Natural killer cell (primary cell): ENCODE data around the gene KRTAP12-2. TPM values are rescaled to one million over a fixed set of nuclear protein-coding genes. Genes with fewer than 3 reads are reported as not detected.
"Not testable (repeated sequence)": the region's sequence is repeated elsewhere in the genome, so short reads cannot be mapped to it uniquely, and the experiment has no call there.

Source experiments
- ATAC-seq, 3 donors: fragments of 150-1000 bp in 2 of 3; fragments of 200-7000 bp in 1 of 3; cut with Tn5 transposase; 1 replicate in 1 of 3; 2 replicates in 2 of 3; pipeline ENCODE4 v1.10.0; 2021; ENCODE audit warnings: mild to moderate bottlenecking in 2 of 3, moderate library complexity in 2 of 3
- DNase-seq, 2 donors: peaks; one replicate each; pipeline versions ENCODE4 v3.0.0 to v3.0.0-alpha.2; 2013 to 2021; ENCODE audit warnings: mixed read lengths in 1 of 2
- H3K27ac ChIP-seq: one replicate; pipeline ENCODE4 v1.5.1; 2013; ENCODE audit warnings: mild to moderate bottlenecking, low read length
- H3K27me3 ChIP-seq: one replicate; pipeline ENCODE4 v1.6.1; 2013; ENCODE audit warnings: low read length; ENCODE audit not compliant: control insufficient read depth, insufficient read depth
- H3K36me3 ChIP-seq: one replicate; pipeline ENCODE4 v1.6.1; 2013; ENCODE audit warnings: low read length; ENCODE audit not compliant: control insufficient read depth, insufficient read depth
- H3K4me1 ChIP-seq: one replicate; pipeline ENCODE4 v1.6.1; 2013; ENCODE audit warnings: low read length; ENCODE audit not compliant: control insufficient read depth, insufficient read depth
- H3K4me3 ChIP-seq: one replicate; pipeline ENCODE4 v1.5.1; 2013; ENCODE audit warnings: low read length
- H3K9me3 ChIP-seq: one replicate; pipeline ENCODE4 v1.6.1; 2013; ENCODE audit warnings: low read length; ENCODE audit not compliant: control insufficient read depth, insufficient read depth
- H3K27ac Mint-ChIP-seq, 2 donors: one replicate each; pipeline ENCODE4 v1.8.0; 2022; ENCODE audit warnings: mild to moderate bottlenecking in 2 of 2, mixed read lengths in 2 of 2, moderate library complexity in 1 of 2
- H3K27me3 Mint-ChIP-seq, 2 donors: one replicate each; pipeline ENCODE4 v1.8.0; 2022; ENCODE audit warnings: low read depth in 2 of 2, mixed read lengths in 2 of 2
- H3K36me3 Mint-ChIP-seq: one replicate; pipeline ENCODE4 v1.8.0; 2022; ENCODE audit warnings: mixed read lengths
- H3K4me1 Mint-ChIP-seq, 2 donors: one replicate each; pipeline ENCODE4 v1.8.0; 2022; ENCODE audit warnings: mixed read lengths in 2 of 2
- H3K4me3 Mint-ChIP-seq: one replicate; pipeline ENCODE4 v1.8.0; 2022; ENCODE audit warnings: mild to moderate bottlenecking, moderate library complexity, mixed read lengths
- H3K9me3 Mint-ChIP-seq, 2 donors: one replicate each; pipeline ENCODE4 v1.8.0; 2022; ENCODE audit warnings: mixed read lengths in 2 of 2
- CTCF ChIP-seq: fragments of 200-600 bp; IDR thresholded peaks from one replicate; pipeline ENCODE4 v1.8.0; 2022; ENCODE audit warnings: antibody characterized with exemption
- WGBS: methylation state at CpG from one replicate; pipeline ENCODE4 v1.1.7; 2013; ENCODE audit warnings: missing lambda C conversion rate; ENCODE audit not compliant: insufficient coverage; 5-methylcytosine and 5-hydroxymethylcytosine counted together
- intact Hi-C: fragments of 100-400 bp; cut with micrococcal nuclease; formaldehyde crosslinking; loops from one replicate; pipeline ENCODE4 v1.14.2; 2022
- total RNA-seq, 4 donors: library from RNA; stranded (reverse); fragments of 120-200 nt in 1 of 4; gene quantifications; one replicate each; pipeline versions ENCODE4 v1.2.3 to v1.2.4, GENCODE V29; 2013 to 2022

The KRTAP12-2 gene
- total RNA-seq, 3 donors from 2014 or later (not counting 1 experiment from before 2014, with no cell fraction given) = not detected

- no peaks in the 10 kb centered on the region for H3K27me3 ChIP-seq
- H3K4me1 Mint-ChIP-seq = peaks cover 7 to 13% of the 10 kb centered on the region in 2 donors
- no peaks in the 10 kb centered on the region for H3K4me1 ChIP-seq
- no peaks in the 10 kb centered on the region for H3K36me3 Mint-ChIP-seq
- no peaks in the 10 kb centered on the region for H3K9me3 Mint-ChIP-seq
- no peaks in the 10 kb centered on the region for H3K9me3 ChIP-seq
- TF ChIP-seq CTCF = no peak
- H3K27me3 Mint-ChIP-seq = peaks cover 20 to 54% of the 10 kb centered on the region in 2 donors
- 44% methylated on average over 14 of the region's 14 CpGs for WGBS
- no peaks in the 10 kb centered on the region for H3K36me3 ChIP-seq
- no peak for ATAC-seq
- intact Hi-C loops = no loop called here
- no peak overlapping the region for H3K4me3 Mint-ChIP-seq
- no peak for DNase-seq
- no peak overlapping the region for H3K27ac ChIP-seq
- no peak overlapping the region for H3K4me3 ChIP-seq
- H3K27ac Mint-ChIP-seq = peak overlapping the region in 1 of 2 donors; percentile 53
These were observed 19.5 kb upstream of the KRTAP12-2 start for GRCh38 chr21:44686000-44686781.

GRCh38 chr21:44685050-44685449 is 18.3 kb upstream of the KRTAP12-2 start:
- ATAC-seq, intact Hi-C loops, H3K36me3 ChIP-seq, H3K4me3 ChIP-seq, DNase-seq, H3K4me3 Mint-ChIP-seq, H3K4me1 ChIP-seq, H3K27ac Mint-ChIP-seq, H3K9me3 ChIP-seq, H3K27ac ChIP-seq, H3K9me3 Mint-ChIP-seq, H3K36me3 Mint-ChIP-seq, H3K27me3 ChIP-seq: not testable (repeated sequence)
- Mint-ChIP-seq H3K27me3 (peaks cover 21 to 60% of the 10 kb centered on the region in 2 donors), H3K4me1 (peaks cover 7 to 13% of the 10 kb centered on the region in 2 donors)
- 87% methylated on average over 6 of the region's 6 CpGs for WGBS

GRCh38 chr21:44684483-44684882 is 17.8 kb upstream of the KRTAP12-2 start:
- Mint-ChIP-seq H3K4me3 (no peak overlapping the region), H3K9me3 (no peaks in the 10 kb centered on the region), H3K27me3 (peaks cover 25 to 61% of the 10 kb centered on the region in 2 donors), H3K36me3 (no peaks in the 10 kb centered on the region), H3K27ac (no peak overlapping the region), H3K4me1 (peaks cover 7 to 13% of the 10 kb centered on the region in 2 donors)
- 78% methylated on average over 6 of the region's 6 CpGs for WGBS
- Histone ChIP-seq H3K27ac (no peak overlapping the region), H3K4me1 (no peaks in the 10 kb centered on the region), H3K4me3 (no peak overlapping the region), H3K9me3 (no peaks in the 10 kb centered on the region), H3K27me3 (no peaks in the 10 kb centered on the region), H3K36me3 (no peaks in the 10 kb centered on the region)
- no peak for TF ChIP-seq CTCF
- ATAC-seq = no peak
- intact Hi-C loops = no loop called here
- DNase-seq = no peak

- ATAC-seq = no peak
- H3K4me3 Mint-ChIP-seq = no peak overlapping the region
- no peak overlapping the region for H3K27ac Mint-ChIP-seq
- no peak for TF ChIP-seq CTCF
- Histone ChIP-seq H3K9me3 (no peaks in the 10 kb centered on the region), H3K4me3 (no peak overlapping the region), H3K27me3 (no peaks in the 10 kb centered on the region), H3K36me3 (no peaks in the 10 kb centered on the region), H3K4me1 (no peaks in the 10 kb centered on the region), H3K27ac (no peak overlapping the region)
- no peaks in the 10 kb centered on the region for H3K9me3 Mint-ChIP-seq
- peaks cover 7 to 13% of the 10 kb centered on the region in 2 donors for H3K4me1 Mint-ChIP-seq
- peaks cover 25 to 65% of the 10 kb centered on the region in 2 donors for H3K27me3 Mint-ChIP-seq
- WGBS = 81% methylated on average over 7 of the region's 7 CpGs
- no peaks in the 10 kb centered on the region for H3K36me3 Mint-ChIP-seq
- intact Hi-C loops = no loop called here
- DNase-seq = no peak
These were observed 17.4 kb upstream of the KRTAP12-2 start for GRCh38 chr21:44684077-44684476.
